Measurements from ENCODE around the gene DMXL2.

The DMXL2 gene

DNA sequence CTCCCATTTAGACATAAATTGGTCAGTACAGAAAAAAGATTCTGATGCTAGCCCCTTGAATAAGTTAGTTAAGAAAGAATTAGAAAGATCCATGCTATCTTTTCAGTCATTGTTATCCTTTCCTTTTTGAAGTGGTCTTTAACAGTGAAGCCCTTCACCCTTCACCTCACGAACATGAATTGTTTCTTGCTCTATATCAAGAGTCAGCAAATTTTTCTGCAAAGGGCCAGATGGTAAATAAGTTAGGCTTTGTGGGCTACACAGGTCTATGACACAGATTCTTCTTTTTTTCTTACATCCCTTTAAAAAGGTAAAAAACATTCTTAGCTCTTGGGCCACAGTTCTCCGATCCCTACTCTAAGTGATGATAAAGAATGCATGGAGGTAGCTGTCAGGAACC lies 74.9 kb downstream of the DMXL2 start:
- no peak overlapping the region for H3K4me3 ChIP-seq (ENCODE audit: low read length)
- TF ChIP-seq, protein P1, sequence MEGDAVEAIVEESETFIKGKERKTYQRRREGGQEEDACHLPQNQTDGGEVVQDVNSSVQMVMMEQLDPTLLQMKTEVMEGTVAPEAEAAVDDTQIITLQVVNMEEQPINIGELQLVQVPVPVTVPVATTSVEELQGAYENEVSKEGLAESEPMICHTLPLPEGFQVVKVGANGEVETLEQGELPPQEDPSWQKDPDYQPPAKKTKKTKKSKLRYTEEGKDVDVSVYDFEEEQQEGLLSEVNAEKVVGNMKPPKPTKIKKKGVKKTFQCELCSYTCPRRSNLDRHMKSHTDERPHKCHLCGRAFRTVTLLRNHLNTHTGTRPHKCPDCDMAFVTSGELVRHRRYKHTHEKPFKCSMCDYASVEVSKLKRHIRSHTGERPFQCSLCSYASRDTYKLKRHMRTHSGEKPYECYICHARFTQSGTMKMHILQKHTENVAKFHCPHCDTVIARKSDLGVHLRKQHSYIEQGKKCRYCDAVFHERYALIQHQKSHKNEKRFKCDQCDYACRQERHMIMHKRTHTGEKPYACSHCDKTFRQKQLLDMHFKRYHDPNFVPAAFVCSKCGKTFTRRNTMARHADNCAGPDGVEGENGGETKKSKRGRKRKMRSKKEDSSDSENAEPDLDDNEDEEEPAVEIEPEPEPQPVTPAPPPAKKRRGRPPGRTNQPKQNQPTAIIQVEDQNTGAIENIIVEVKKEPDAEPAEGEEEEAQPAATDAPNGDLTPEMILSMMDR (conservative IDR thresholded peaks at IDR 0.05; ENCODE audit: low read length): no peak
- DNase-seq (ENCODE audit: low read depth): no peak

DNA sequence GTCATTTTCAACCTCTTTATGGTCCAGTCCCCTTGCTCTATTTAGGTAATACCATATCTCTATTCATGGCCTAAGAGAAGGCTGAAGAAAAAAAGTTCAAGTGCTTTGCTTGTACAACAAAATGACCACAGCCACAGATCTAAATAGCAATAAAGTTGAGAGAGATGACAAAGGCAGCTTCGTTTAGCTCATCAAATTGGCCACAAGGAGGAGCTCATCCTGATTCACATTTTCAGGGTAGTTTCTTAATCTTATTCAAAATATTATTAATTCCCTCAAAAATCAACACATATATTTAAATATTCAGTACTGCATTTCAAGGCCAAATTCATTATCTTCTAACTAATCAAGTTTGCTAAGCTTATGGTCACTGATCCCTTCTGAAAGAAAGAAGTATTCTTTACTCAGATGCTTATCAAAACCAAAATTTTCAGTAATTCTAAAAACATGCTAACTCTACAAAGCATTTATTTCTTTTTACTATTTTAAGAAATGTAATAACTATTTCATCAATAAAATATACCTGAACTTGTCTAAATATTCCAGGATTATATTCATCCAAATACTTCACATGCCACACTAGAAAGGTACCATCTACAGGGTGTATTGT lies 85.5 kb downstream of the DMXL2 start:
- TF ChIP-seq, protein P1 (conservative IDR thresholded peaks at IDR 0.05; ENCODE audit: low read length): peak; percentile 80
- peak; percentile 37 for DNase-seq (ENCODE audit: low read depth)
- H3K4me3 ChIP-seq (ENCODE audit: low read length): no peak overlapping the region

DNA sequence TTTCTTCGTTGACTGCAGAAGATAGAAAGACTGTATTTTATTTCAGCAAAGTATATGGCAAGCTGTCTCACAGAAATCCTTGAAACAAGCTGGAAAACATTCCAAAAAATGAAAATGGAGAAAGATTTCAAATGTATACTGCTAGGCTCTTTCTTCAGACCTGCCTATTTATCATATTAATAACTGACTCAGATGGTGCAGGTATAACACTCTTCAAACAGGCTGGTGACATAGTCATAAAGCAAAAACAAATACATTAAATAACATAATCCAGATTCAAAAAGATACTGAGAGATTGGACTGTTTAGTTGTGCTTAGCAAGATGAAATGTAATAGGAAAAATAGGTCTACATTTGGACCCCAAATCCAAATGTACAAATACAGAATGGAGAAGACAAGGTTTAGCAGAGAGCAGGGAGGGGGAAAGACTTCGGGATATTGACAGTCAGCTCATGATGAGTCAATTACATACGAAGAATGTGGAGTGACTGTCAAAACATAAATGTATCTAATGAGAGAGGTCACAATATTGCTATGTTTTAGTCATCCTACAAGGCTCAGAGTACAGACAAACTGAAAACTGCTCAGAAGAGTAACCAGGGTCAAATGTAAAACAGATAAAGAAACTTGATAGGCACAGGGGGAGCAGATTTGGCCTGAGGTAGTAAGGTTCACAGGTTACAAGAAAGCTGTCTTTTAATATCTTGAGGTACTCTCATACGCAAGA lies 88.7 kb downstream of the DMXL2 start:
- no peak overlapping the region for H3K4me3 ChIP-seq (ENCODE audit: low read length)
- no peak for DNase-seq (ENCODE audit: low read depth)
- TF ChIP-seq, protein P1 (conservative IDR thresholded peaks at IDR 0.05; ENCODE audit: low read length): no peak

DNA sequence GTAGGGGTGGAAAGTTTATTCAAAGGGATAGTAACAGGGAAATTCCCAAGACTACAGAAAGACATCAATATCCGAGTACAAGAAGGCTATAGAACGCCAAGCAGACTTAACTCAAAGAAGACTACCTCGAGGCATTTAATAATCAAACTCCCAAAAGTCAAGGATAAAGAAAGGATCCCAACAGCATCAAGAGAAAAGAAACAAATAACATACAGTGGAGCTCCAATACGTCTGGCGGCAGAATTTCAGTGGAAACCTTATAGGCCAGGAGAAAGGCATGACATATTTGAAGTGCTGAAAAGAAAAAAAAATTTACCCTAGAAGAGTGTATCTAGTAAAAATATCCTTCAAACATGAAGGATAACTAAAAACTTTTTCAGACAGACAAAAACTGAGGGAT lies 95.6 kb downstream of the DMXL2 start:
- TF ChIP-seq, protein P1 (conservative IDR thresholded peaks at IDR 0.05; ENCODE audit: low read length): no peak
- no peak for DNase-seq (ENCODE audit: low read depth)
- no peak overlapping the region for H3K4me3 ChIP-seq (ENCODE audit: low read length)

DNA sequence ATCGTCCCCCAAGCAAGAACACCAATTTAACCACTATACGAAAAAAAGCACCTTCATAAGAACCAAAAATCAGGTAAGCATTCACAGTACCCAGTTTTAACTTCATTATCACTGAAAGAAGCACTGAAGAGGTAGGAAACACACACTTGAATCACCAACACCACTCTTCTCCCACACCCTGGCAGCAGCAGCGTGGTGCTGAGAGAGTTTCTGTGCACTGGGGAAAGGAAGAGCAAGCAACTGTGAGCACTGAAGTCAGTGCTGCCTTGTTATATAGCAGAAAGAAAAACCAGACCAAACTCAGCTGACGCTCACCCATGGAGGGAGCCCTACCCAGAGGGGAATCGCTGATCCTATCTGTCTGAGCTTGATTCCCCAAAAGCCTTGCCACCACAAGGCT lies 98.2 kb downstream of the DMXL2 start:
- no peak overlapping the region for H3K4me3 ChIP-seq (ENCODE audit: low read length)
- TF ChIP-seq, protein P1 (conservative IDR thresholded peaks at IDR 0.05; ENCODE audit: low read length): no peak

DNA sequence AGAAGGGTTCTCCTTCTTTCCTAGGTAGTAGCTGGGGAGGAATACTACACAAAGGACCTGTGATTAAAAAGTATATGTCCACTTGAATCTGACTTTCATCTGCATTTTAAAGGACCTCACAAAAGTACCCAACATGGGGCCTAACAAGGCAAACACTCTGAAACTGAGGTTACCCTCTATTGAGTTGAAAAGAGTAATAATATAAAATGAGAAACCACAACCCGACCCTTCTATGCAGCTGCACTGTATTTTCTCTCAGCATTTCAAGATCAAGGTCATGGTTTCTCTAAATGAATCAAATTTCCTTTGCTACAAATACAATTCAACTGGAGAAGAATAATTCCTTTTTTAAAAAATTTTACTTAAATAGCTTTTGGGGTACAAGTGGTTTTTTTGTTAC lies 106.3 kb downstream of the DMXL2 start:
- TF ChIP-seq, protein P1 (conservative IDR thresholded peaks at IDR 0.05; ENCODE audit: low read length): no peak
- no peak for DNase-seq (ENCODE audit: low read depth)
- H3K4me3 ChIP-seq (ENCODE audit: low read length): no peak overlapping the region

More for the DNA sequence above, 98.2 kb downstream of the DMXL2 start:
- no peak for DNase-seq (ENCODE audit: low read depth)

DNA sequence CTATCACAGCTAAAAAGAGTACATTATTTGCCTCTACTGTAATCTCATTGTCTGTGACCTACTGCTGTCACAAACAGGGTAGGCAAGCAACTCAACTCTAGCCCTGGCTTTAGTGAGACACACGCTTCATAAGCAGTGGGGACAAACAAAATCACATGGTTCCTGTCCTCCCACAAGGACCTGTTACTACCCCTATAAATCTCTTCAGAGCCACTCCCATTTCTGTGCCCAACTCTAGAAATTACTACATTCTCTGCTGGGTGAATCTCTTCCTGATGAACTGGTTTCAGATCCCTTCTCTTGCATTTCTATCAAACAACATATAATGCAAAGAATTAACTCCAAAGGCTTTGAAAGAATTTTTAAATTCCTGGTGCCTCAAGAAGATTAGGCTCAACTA lies 117.3 kb downstream of the DMXL2 start:
- TF ChIP-seq, protein P1 (conservative IDR thresholded peaks at IDR 0.05; ENCODE audit: low read length): no peak
- DNase-seq (ENCODE audit: low read depth): no peak
- no peak overlapping the region for H3K4me3 ChIP-seq (ENCODE audit: low read length)

Measured in AG10803 (cell line).